K562 (cell line): ENCODE results near the gene MYL3. TPM values are rescaled to one million over a fixed set of nuclear protein-coding genes. Genes with fewer than 3 reads are reported as not detected.
A peak's percentile ranks its signal among the peaks of the same experiment; 100 is the strongest.

ENCODE experiments used
- ATAC-seq: fragments of 200-7000 bp; cut with Tn5 transposase; 3 replicates; pipeline ENCODE4 v1.9.1; 2020; ENCODE audit warnings: moderate library complexity
- BruUV-seq: library from RNA; stranded (reverse); fragments of 400-500 nt; replicated peaks from 2 replicates; lab custom pipeline; 2021; lab: Mats Ljungman, UMichigan
- CTCF ChIA-PET: fragments of 300-600 bp; formaldehyde crosslinking; extraction: SDS; loops from one replicate; lab custom pipeline; 2021; ENCODE audit warnings: low intra/inter-chr PET ratio; lab: Yijun Ruan, JAX
- POLR2A ChIA-PET: fragments of 300-600, 350-650 bp; sonication (Branson Sonifier 250); formaldehyde crosslinking; extraction: SDS; loops from one replicate; lab custom pipeline; 2021; ENCODE audit warnings: antibody characterized with exemption, inconsistent platforms; lab: Yijun Ruan, JAX
- DNase-seq, 4 experiments: peaks; one replicate each; pipeline versions ENCODE4 v3.0.0 to v3.0.0-alpha.2; 2011 to 2018; ENCODE audit warnings: low spot score in 3 of 4, mixed read lengths in 3 of 4; ENCODE audit errors: extremely low read depth in 1 of 4
- FAIRE-seq: peaks from 2 replicates; lab custom pipeline; 2011; peaks lifted over from hg19 to GRCh38; lab: Jason Lieb, UNC
- H2AFZ ChIP-seq: 2 replicates; pipeline ENCODE4 v1.6.0; 2011; ENCODE audit warnings: low read depth, low read length, control low read depth, inconsistent platforms
- H3K27ac ChIP-seq: fragments of 200-600 bp; 3 replicates; pipeline ENCODE4 v1.8.0; 2011; ENCODE audit warnings: low read depth, mild to moderate bottlenecking, control low read depth, inconsistent platforms, low read length, moderate library complexity, mixed read lengths; ENCODE audit errors: extremely low read depth
- H3K27me3 ChIP-seq, 2 experiments: fragments of 300-600 bp in 1 of 2; 2 replicates in 1 of 2; 3 replicates in 1 of 2; pipeline versions ENCODE4 v1.6.0 to v1.8.0; 2011; ENCODE audit warnings: inconsistent platforms in 2 of 2, low read length in 2 of 2, mild to moderate bottlenecking in 1 of 2, mixed read lengths in 1 of 2, moderate library complexity in 1 of 2; ENCODE audit not compliant: control insufficient read depth in 2 of 2, insufficient read depth in 2 of 2
- H3K36me3 ChIP-seq: fragments of 300-600 bp; 3 replicates; pipeline ENCODE4 v1.8.0; 2011; ENCODE audit warnings: mild to moderate bottlenecking, low read length, inconsistent platforms; ENCODE audit not compliant: control insufficient read depth, insufficient read depth
- H3K4me1 ChIP-seq, 2 experiments: fragments of 200-600 bp in 1 of 2; replicated peaks in 1 of 2; 2 replicates in 1 of 2; 3 replicates in 1 of 2; pipeline versions ENCODE4 v1.5.1 to v1.8.0; 2011; ENCODE audit warnings: inconsistent platforms in 2 of 2, low read length in 2 of 2, mild to moderate bottlenecking in 1 of 2, mixed read lengths in 1 of 2, moderate library complexity in 1 of 2; ENCODE audit not compliant: control insufficient read depth in 2 of 2, insufficient read depth in 2 of 2
- H3K4me2 ChIP-seq: 2 replicates; pipeline ENCODE4 v1.6.1; 2011; ENCODE audit warnings: low read length, control low read depth, inconsistent platforms, mixed read lengths; ENCODE audit not compliant: insufficient read depth
- H3K4me3 ChIP-seq: fragments of 200-600 bp; sonication (generic), shearing (Covaris generic); 2 replicates; pipeline ENCODE4 v1.5.1; 2016; ENCODE audit warnings: control low read depth, inconsistent platforms
- H3K79me2 ChIP-seq: fragments of 200-600 bp; 3 replicates; pipeline ENCODE4 v1.8.0; 2011; ENCODE audit warnings: low read length, inconsistent platforms; ENCODE audit not compliant: control insufficient read depth, insufficient read depth
- H3K9ac ChIP-seq, 2 experiments: 2 replicates each; pipeline versions ENCODE4 v1.6.0 to v1.6.1; 2011; ENCODE audit warnings: low read depth in 2 of 2, low read length in 2 of 2, control low read depth in 1 of 2, inconsistent platforms in 1 of 2, mild to moderate bottlenecking in 1 of 2, mixed read lengths in 1 of 2; ENCODE audit not compliant: insufficient read depth in 1 of 2
- H3K9me1 ChIP-seq: one replicate; pipeline ENCODE4 v1.6.0; 2011; ENCODE audit warnings: inconsistent platforms, mild to moderate bottlenecking, low read length, moderate library complexity; ENCODE audit not compliant: control insufficient read depth, insufficient read depth
- H3K9me3 ChIP-seq: replicated peaks from 2 replicates; pipeline ENCODE4 v1.5.1; 2011; ENCODE audit warnings: low read depth, low read length, inconsistent platforms; ENCODE audit not compliant: control insufficient read depth, insufficient read depth
- H4K20me1 ChIP-seq: replicated peaks from 2 replicates; pipeline ENCODE4 v1.6.1; 2011; ENCODE audit warnings: low read length, inconsistent platforms, mixed read lengths; ENCODE audit not compliant: control insufficient read depth, insufficient read depth
- CBFA2T3 ChIP-seq: fragments of 450-650 bp; IDR thresholded peaks from 2 replicates; pipeline ENCODE4 v1.6.1; 2017
- CBX2 ChIP-seq: fragments of 200-600 bp; sonication (generic); IDR thresholded peaks from one replicate; pipeline ENCODE4 v1.6.1; 2012; ENCODE audit warnings: mild to moderate bottlenecking, low read length, inconsistent platforms; ENCODE audit not compliant: insufficient read depth, poor library complexity, severe bottlenecking
- GABPB1 ChIP-seq: sonication (generic); formaldehyde crosslinking; IDR thresholded peaks from 2 replicates; pipeline ENCODE4 v1.8.0; 2022; ENCODE audit warnings: mild to moderate bottlenecking, missing genetic modification reagents
- HMG20B ChIP-seq: fragments of 250-450 bp; sonication (Bioruptor Pico); IDR thresholded peaks from 2 replicates; pipeline ENCODE4 v1.5.0; 2021; ENCODE audit warnings: mild to moderate bottlenecking
- IRF2 ChIP-seq: sonication (generic); formaldehyde crosslinking; IDR thresholded peaks from 2 replicates; pipeline ENCODE4 v1.8.1; 2022; ENCODE audit warnings: mild to moderate bottlenecking, missing genetic modification reagents
- MED1 ChIP-seq: sonication (generic); formaldehyde crosslinking; IDR thresholded peaks from 2 replicates; pipeline ENCODE4 v1.8.1; 2023; ENCODE audit warnings: missing genetic modification reagents, borderline replicate concordance
- NR4A1 ChIP-seq, 2 experiments: fragments of 250-450 bp in 1 of 2; fragments of 450-650 bp in 1 of 2; sonication (Bioruptor Pico) in 1 of 2; IDR thresholded peaks; 2 replicates each; pipeline versions ENCODE4 v1.4.0 to v1.6.1; 2016 to 2020; ENCODE audit warnings: mild to moderate bottlenecking in 2 of 2, missing compliant biosample characterization in 1 of 2, missing genetic modification characterization in 1 of 2, moderate library complexity in 1 of 2
- PHF21A ChIP-seq: fragments of 450-650 bp; IDR thresholded peaks from 2 replicates; pipeline ENCODE4 v1.6.1; 2017; ENCODE audit warnings: low read depth, borderline replicate concordance
- RBM39 ChIP-seq: fragments of 200-400 bp; formaldehyde crosslinking; optimal IDR thresholded peaks from 2 replicates; pipeline ENCODE3; 2018; ENCODE audit warnings: low read depth, low read length
- ZNF41 ChIP-seq: fragments of 250-450 bp; sonication (Bioruptor Pico); conservative IDR thresholded peaks from 2 replicates; pipeline ENCODE4 v1.4.0; 2020; ENCODE audit warnings: mild to moderate bottlenecking
- WGBS: fragments of 100-300 bp; shearing (Covaris generic); methylation state at CpG from one replicate; pipeline ENCODE4 v1.1.6; 2016; ENCODE audit warnings: low coverage, mixed read lengths; ENCODE audit not compliant: insufficient coverage; ENCODE audit errors: missing lambda C conversion rate; 5-methylcytosine and 5-hydroxymethylcytosine counted together
- in situ Hi-C: fragments of 300-500 bp; cut with MboI; formaldehyde crosslinking; loops from 4 replicates; pipeline ENCODE4 v1.15.0; 2018; ENCODE audit warnings: inconsistent platforms, mixed read lengths
- intact Hi-C: fragments of 100-400 bp; cut with micrococcal nuclease; formaldehyde crosslinking; loops from 2 replicates; pipeline ENCODE4 v1.14.2; 2022
- polyA plus RNA-seq, 8 experiments: library from polyadenylated mRNA; depleted of rRNA in 4 of 8; stranded (reverse) in 5 of 8; unstranded in 3 of 8; fragments of >200 nt; fragmentation: Nextera tagmentation in 2 of 8; fragmentation: Illumina TruSeq in 1 of 8; extraction: Ambion mirVana in 2 of 8; extraction: Trizol in 1 of 8; gene quantifications; 2 replicates each; pipeline versions ENCODE4 v1.2.1 to v1.2.3, GENCODE V29; 2011 to 2014; ENCODE audit warnings: inconsistent platforms in 1 of 8, missing spikeins in 1 of 8
- total RNA-seq, 7 experiments: library from RNA; depleted of rRNA in 6 of 7; stranded (reverse); fragments of >200 nt in 6 of 7; fragmentation: Illumina TruSeq in 2 of 7; extraction: Trizol in 2 of 7; gene quantifications; 2 replicates each; pipeline versions ENCODE4 v1.2.1 to v1.2.3, GENCODE V29; 2011 to 2021; ENCODE audit warnings: low replicate concordance in 1 of 7
- TF ChIP-seq, protein P1 (sequence below): fragments of 250-450 bp; sonication (Bioruptor Pico); IDR thresholded peaks from 2 replicates; pipeline ENCODE4 v1.5.0; 2021; ENCODE audit warnings: mild to moderate bottlenecking, borderline replicate concordance

The MYL3 gene
- total and polyA plus RNA-seq, 9 of the 15 experiments (the other 6 are each of a cell fraction or from before 2014, with no cell fraction given), result 0.14 to 0.45 TPM; not detected in 7

DNA sequence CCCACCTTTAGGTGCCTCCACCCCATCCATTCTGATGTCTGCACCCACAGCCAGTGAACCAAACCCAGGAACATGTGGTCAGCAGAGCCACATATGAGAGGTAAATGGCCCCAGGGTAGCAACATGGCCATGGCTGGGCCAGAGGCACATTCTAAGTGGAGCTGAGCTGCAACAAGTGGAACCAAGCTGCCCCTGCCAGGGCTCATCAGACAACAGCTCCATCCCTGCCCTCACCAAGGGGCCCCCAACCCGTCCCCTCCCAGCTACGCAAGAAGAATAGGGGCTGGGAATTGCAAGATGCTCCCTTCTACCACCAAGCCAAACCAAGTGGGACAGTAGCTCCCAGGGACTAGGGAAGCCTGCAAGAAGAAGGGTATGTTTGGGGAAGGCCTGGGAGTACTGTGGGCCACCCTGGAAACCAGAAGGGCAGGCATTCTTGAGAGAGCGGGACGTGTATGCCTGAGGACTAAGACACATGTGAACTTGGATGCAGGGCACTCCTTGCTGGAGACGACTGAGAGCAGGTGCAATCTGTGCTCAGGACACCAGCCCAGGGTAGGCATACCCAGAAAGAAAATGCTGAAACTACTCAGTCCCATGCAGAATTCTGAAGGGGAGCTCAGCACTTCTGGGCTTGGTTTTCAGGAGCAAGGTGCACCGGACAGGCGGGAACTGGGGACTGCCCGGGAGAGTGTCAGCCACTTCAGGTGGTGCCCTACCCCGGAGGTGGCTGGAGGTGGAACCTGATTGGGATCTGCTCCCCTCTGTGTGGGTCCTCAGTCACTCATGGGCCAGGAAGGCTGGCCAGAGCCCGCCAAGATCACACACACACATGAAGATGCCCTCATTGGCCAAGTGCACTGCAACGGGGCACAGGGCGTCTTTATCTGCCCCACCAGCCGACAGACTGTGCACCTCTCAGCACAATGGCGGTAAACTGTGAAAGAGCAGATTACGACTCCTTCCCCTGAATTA lies 9.5 kb downstream of the MYL3 start:
- H3K79me2 ChIP-seq, result no peaks in the 10 kb centered on the region
- peaks cover 18 to 73% of the 10 kb centered on the region in 2 experiments; a peak in 4 of 5 replicates for H3K27me3 ChIP-seq
- intact Hi-C loops (no loop called here), in situ Hi-C loops (no loop called here)
- H3K9ac ChIP-seq, result no peak overlapping the region
- H3K27ac ChIP-seq, result no peak overlapping the region
- ChIA-PET CTCF (no interaction called here), POLR2A (interaction anchor here (0.6 to 1.0 kb wide), 2 partner anchors 9 to 144 kb away, joined by 3 read pairs; no protein-coding TSS in a partner anchor)
- no peaks in the 10 kb centered on the region for H3K36me3 ChIP-seq
- H3K4me1 ChIP-seq, result no peaks in the 10 kb centered on the region
- H2AFZ ChIP-seq, result no peak overlapping the region
- no peaks in the 10 kb centered on the region for H3K9me3 ChIP-seq
- no peak for FAIRE-seq
- H3K9me1 ChIP-seq, result no peaks in the 10 kb centered on the region
- DNase-seq, result no peak
- no peak overlapping the region for H3K4me2 ChIP-seq
- TF ChIP-seq ZNF41 (CRISPR knock-in tag) (no peak), CBFA2T3 (0 out of 2 replicates have a peak, but pooled peaks have one; percentile 13)
- ATAC-seq, result no peak
- 2% methylated on average over 15 of the region's 15 CpGs for WGBS
- H3K4me3 ChIP-seq, result no peak overlapping the region
- H4K20me1 ChIP-seq, result peaks cover 3% of the 10 kb centered on the region; the same call in 1 of the 2 replicates
- no TSS peak for BruUV-seq

DNA sequence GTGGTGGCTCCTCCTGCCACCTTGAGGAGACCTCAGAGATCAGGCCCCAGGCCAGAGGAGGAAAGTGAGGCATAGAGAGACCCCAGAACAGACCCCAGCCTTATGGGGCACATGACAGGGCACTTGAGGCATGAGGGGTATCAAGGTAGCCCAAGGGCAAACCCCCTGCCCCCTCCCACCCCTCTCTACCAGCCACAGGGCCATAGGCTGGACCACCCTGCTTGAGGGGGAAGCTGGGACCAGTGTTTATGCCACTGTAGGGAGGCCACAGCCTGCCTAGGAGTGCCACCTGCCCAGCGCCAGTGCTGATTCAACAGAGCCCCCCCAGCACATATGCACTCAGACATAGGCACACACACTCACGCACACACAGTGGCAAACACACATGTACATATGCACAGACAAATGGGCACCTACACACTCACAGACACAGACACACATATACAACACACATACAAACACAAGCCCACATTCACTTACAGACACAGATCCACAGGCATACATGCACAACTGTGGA lies 10.3 kb downstream of the MYL3 start:
- H3K4me3 ChIP-seq, result no peak overlapping the region
- ChIA-PET CTCF (no interaction called here), POLR2A (interaction anchor here (1.0 kb wide), 1 partner anchor 10 kb away, joined by 3 read pairs; no protein-coding TSS in a partner anchor)
- 0% methylated on average over 2 of the region's 2 CpGs for WGBS
- in situ Hi-C loops, result no loop called here
- no peak overlapping the region for H3K9ac ChIP-seq
- H4K20me1 ChIP-seq, result peaks cover 3% of the 10 kb centered on the region; the same call in 1 of the 2 replicates
- H3K9me3 ChIP-seq, result no peaks in the 10 kb centered on the region
- intact Hi-C loops, result no loop called here
- no peaks in the 10 kb centered on the region for H3K9me1 ChIP-seq
- H3K27me3 ChIP-seq, result peaks cover 16 to 72% of the 10 kb centered on the region in 2 experiments; a peak in 4 of 5 replicates
- H3K79me2 ChIP-seq, result no peaks in the 10 kb centered on the region
- FAIRE-seq, result no peak
- no peaks in the 10 kb centered on the region for H3K36me3 ChIP-seq
- TF ChIP-seq GABPB1 (no peak), PHF21A (no peak), NR4A1 (CRISPR knock-in tag; IDR thresholded peaks at IDR 0.05) (no peak), NR4A1 (tag; IDR thresholded peaks at IDR 0.05) (no peak), IRF2 (CRISPR knock-in tag) (no peak), CBX2 (no peak), RBM39 (no peak), HMG20B (CRISPR knock-in tag) (no peak), MED1 (CRISPR knock-in tag) (no peak)
- TF ChIP-seq, protein P1, sequence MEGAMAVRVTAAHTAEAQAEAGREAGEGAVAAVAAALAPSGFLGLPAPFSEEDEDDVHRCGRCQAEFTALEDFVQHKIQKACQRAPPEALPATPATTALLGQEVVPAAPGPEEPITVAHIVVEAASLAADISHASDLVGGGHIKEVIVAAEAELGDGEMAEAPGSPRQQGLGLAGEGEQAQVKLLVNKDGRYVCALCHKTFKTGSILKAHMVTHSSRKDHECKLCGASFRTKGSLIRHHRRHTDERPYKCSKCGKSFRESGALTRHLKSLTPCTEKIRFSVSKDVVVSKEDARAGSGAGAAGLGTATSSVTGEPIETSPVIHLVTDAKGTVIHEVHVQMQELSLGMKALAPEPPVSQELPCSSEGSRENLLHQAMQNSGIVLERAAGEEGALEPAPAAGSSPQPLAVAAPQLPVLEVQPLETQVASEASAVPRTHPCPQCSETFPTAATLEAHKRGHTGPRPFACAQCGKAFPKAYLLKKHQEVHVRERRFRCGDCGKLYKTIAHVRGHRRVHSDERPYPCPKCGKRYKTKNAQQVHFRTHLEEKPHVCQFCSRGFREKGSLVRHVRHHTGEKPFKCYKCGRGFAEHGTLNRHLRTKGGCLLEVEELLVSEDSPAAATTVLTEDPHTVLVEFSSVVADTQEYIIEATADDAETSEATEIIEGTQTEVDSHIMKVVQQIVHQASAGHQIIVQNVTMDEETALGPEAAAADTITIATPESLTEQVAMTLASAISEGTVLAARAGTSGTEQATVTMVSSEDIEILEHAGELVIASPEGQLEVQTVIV, result no peak
- no TSS peak for BruUV-seq
- no peak overlapping the region for H3K27ac ChIP-seq
- DNase-seq, result no peak
- H3K4me2 ChIP-seq, result no peak overlapping the region
- H3K4me1 ChIP-seq, result no peaks in the 10 kb centered on the region
- ATAC-seq, result no peak
- H2AFZ ChIP-seq, result no peak overlapping the region
